Neutrophil (primary cell): ENCODE measurements around the gene FXYD3.

Experiments
- H3K27ac ChIP-seq: fragments of 200-600 bp; sonication (generic); 2 replicates; pipeline ENCODE4 v1.5.1; 2016; ENCODE audit warnings: mild to moderate bottlenecking, moderate library complexity
- H3K27me3 ChIP-seq: fragments of 200-600 bp; sonication (generic); 2 replicates; pipeline ENCODE4 v1.6.0; 2016; ENCODE audit warnings: mild to moderate bottlenecking
- H3K36me3 ChIP-seq: fragments of 200-600 bp; sonication (generic); 2 replicates; pipeline ENCODE4 v1.5.1; 2017
- H3K4me1 ChIP-seq, 2 experiments: fragments of 200-600 bp in 1 of 2; sonication (generic) in 1 of 2; 1 replicate in 1 of 2; 2 replicates in 1 of 2; pipeline versions ENCODE4 v1.5.1 to v1.6.1; 2013 to 2016; ENCODE audit warnings: low read depth in 1 of 2, low read length in 1 of 2, mild to moderate bottlenecking in 1 of 2, moderate library complexity in 1 of 2; ENCODE audit not compliant: control insufficient read depth in 1 of 2, insufficient read depth in 1 of 2
- H3K4me3 ChIP-seq, 2 experiments: fragments of 200-600 bp in 1 of 2; sonication (generic) in 1 of 2; 1 replicate in 1 of 2; 2 replicates in 1 of 2; pipeline ENCODE4 v1.5.1; 2013 to 2016; ENCODE audit warnings: low read depth in 1 of 2, low read length in 1 of 2, mild to moderate bottlenecking in 1 of 2, moderate library complexity in 1 of 2
- H3K9me3 ChIP-seq: fragments of 200-600 bp; sonication (generic); 2 replicates; pipeline ENCODE4 v1.5.1; 2016
- TF ChIP-seq, protein P1 (sequence below): fragments of 200-600 bp; sonication (generic); IDR thresholded peaks from 2 replicates; pipeline ENCODE4 v1.5.1; 2016; ENCODE audit warnings: antibody characterized with exemption

FXYD3 gene

DNA sequence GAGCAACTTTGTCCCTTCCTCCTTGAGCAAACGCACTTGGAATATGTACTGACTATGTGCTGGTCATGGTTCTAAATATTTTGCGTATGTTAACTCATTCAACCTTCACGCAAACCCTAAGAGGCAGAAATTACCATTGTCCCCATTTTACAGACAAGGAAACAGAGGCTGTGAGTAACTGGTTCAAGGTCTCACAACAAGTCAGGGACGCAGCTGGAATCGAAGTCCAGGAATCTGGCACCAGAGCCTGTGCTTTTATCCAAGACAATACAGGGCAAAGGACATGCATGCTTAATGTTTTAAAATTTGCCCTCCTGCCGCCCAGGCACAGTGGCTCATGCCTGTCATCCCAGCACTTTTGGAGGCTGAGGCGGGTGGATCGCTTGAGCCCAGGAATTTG, 44.0 kb downstream of the FXYD3 start:
- TF ChIP-seq, protein P1, sequence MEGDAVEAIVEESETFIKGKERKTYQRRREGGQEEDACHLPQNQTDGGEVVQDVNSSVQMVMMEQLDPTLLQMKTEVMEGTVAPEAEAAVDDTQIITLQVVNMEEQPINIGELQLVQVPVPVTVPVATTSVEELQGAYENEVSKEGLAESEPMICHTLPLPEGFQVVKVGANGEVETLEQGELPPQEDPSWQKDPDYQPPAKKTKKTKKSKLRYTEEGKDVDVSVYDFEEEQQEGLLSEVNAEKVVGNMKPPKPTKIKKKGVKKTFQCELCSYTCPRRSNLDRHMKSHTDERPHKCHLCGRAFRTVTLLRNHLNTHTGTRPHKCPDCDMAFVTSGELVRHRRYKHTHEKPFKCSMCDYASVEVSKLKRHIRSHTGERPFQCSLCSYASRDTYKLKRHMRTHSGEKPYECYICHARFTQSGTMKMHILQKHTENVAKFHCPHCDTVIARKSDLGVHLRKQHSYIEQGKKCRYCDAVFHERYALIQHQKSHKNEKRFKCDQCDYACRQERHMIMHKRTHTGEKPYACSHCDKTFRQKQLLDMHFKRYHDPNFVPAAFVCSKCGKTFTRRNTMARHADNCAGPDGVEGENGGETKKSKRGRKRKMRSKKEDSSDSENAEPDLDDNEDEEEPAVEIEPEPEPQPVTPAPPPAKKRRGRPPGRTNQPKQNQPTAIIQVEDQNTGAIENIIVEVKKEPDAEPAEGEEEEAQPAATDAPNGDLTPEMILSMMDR: no peak
- Histone ChIP-seq H3K27ac (no peak overlapping the region), H3K4me1 (peaks cover 11 to 14% of the 10 kb centered on the region in 2 experiments), H3K4me3 (no peak overlapping the region), H3K36me3 (peaks cover 79% of the 10 kb centered on the region), H3K9me3 (no peaks in the 10 kb centered on the region), H3K27me3 (no peaks in the 10 kb centered on the region)

DNA sequence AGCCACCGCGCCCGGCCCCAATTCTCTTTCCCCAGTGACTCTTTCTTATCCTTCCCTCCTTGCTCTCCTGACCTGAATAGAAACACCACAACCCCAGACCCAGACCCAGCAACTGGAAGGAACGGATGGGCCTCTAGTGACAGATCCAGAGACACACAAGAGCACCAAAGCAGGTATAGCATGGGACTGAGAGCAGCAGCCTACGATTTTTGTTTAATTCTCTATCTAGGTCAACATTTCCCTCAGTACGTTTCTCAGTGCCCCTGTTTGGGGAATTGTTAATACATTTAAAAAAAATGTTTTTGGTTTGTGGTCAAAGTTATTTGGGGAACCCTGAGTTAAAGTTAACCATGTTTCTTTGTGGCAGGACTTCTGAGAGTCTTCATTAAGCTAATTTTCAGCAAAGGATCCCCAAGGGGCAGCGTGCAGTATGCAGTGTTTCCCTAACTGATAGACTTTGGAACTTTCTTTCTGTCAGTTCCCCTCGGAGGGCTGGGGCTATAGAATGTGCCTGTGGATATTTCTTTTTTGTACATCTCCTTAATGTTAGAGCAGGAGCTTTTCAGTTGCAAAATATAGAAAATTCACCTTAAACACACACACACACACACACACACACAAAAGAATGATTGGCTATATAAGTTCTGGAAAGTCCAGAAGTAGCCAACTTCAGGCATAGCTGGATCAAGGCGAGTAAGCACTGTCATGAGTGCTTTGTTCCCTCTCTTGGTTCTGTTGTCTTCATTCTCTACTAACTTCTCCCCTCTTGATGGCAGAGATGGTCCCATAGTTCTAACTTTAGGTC, 45.2 kb downstream of the FXYD3 start:
- no peak overlapping the region for H3K4me3 ChIP-seq
- no peak overlapping the region for H3K27ac ChIP-seq
- peaks cover 91% of the 10 kb centered on the region for H3K36me3 ChIP-seq
- no peaks in the 10 kb centered on the region for H3K27me3 ChIP-seq
- TF ChIP-seq, protein P1: no peak
- H3K4me1 ChIP-seq: peaks cover 2 to 3% of the 10 kb centered on the region in 2 experiments
- H3K9me3 ChIP-seq: no peaks in the 10 kb centered on the region

DNA sequence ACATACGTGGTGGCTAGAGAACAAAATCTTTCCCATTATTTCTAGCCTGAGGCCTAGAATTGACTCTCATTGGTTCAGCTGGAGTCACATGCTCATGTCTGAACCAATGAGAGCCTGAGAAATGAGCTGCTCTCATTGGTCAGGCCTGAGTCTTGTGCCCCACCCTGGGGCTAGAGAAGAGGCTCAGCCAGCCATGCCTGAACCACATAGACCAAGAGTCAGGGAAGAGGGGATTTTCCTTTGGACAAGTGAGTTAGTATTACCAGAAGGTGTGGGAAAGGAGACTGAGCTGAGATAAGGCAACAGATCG, 45.8 kb downstream of the FXYD3 start:
- peaks cover 97% of the 10 kb centered on the region for H3K36me3 ChIP-seq
- H3K27me3 ChIP-seq: no peaks in the 10 kb centered on the region
- no peaks in the 10 kb centered on the region for H3K4me1 ChIP-seq
- H3K4me3 ChIP-seq: no peak overlapping the region
- no peak overlapping the region for H3K27ac ChIP-seq
- TF ChIP-seq, protein P1: no peak
- H3K9me3 ChIP-seq: no peaks in the 10 kb centered on the region

DNA sequence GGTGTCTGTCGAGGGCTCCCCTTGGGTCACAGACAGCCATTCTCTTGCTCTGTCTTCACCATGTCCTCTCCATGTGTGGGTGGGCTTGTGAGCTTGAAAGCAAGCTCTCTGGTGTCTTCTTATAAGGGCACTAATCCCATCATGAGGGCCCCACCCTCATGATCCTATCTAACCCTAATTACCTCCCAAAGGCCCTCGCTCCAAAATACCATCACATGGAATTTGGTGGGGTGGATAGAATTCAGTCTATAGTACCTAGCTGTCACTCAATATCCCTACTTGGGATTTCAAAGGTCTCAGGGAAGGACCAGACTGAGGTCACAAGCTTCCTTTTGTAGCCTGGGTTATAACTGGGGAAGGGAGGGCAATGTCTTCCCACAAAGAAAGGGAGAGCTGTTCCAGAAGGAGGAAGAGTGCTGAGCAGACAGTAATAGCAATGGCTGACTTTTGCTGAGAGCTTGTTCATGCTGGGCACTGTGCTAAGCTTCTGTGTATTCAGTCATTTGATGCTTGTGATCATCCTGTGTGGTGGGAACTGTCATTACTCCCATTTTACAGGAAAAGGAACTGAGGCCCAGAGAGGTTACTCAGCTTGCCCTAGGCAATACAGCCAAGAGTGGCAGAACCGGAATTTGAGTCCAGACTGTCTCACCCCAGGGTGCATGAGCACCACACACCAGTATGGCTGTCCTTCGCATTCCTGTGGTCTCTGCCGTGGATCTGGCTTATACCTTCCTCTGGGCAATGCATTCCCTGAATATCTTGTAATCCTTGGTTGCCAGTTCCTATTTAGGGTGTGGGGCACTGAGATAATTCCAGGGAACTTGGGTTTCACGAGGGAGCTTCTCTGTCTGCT, 47.1 kb downstream of the FXYD3 start:
- H3K4me1 ChIP-seq: no peaks in the 10 kb centered on the region
- TF ChIP-seq, protein P1: no peak
- H3K9me3 ChIP-seq: no peaks in the 10 kb centered on the region
- no peaks in the 10 kb centered on the region for H3K27me3 ChIP-seq
- H3K4me3 ChIP-seq: no peak overlapping the region
- H3K36me3 ChIP-seq: peaks cover 98% of the 10 kb centered on the region
- H3K27ac ChIP-seq: no peak overlapping the region

DNA sequence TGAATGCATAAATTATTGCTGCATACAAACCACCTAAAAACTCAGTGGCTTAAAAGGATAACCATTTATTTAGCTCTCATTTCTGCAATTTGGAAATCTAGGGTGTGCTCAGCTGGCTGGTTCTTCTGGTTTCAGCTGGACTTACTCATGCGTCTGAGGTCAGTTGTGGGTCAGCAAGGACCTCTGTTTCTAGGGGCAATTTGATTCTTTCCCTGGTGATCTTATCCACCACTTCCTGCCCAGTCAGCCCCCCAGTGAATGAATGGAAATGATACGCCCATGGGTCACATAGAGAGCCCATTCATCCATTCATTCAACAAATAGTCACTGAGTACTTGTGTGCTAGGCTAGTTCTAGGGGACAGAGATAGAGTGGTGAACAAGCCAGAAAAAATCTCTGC, 48.8 kb downstream of the FXYD3 start:
- no peaks in the 10 kb centered on the region for H3K9me3 ChIP-seq
- H3K27me3 ChIP-seq: no peaks in the 10 kb centered on the region
- TF ChIP-seq, protein P1: no peak
- no peaks in the 10 kb centered on the region for H3K4me1 ChIP-seq
- no peak overlapping the region for H3K4me3 ChIP-seq
- no peak overlapping the region for H3K27ac ChIP-seq
- H3K36me3 ChIP-seq: peaks cover 98% of the 10 kb centered on the region
